IPS DF 4.7 (cell line): Measurements from ENCODE around the gene BPIFB4.
A peak's percentile ranks its signal among the peaks of the same experiment; 100 is the strongest.
"Not testable (repeated sequence)": the region's sequence is repeated elsewhere in the genome, so short reads cannot be mapped to it uniquely, and the experiment has no call there.

Source experiments
- DNase-seq: peaks from one replicate; pipeline ENCODE4 v3.0.0-alpha.2; 2013; ENCODE audit warnings: low spot score; ENCODE audit errors: extremely low read depth

Gene BPIFB4

DNA sequence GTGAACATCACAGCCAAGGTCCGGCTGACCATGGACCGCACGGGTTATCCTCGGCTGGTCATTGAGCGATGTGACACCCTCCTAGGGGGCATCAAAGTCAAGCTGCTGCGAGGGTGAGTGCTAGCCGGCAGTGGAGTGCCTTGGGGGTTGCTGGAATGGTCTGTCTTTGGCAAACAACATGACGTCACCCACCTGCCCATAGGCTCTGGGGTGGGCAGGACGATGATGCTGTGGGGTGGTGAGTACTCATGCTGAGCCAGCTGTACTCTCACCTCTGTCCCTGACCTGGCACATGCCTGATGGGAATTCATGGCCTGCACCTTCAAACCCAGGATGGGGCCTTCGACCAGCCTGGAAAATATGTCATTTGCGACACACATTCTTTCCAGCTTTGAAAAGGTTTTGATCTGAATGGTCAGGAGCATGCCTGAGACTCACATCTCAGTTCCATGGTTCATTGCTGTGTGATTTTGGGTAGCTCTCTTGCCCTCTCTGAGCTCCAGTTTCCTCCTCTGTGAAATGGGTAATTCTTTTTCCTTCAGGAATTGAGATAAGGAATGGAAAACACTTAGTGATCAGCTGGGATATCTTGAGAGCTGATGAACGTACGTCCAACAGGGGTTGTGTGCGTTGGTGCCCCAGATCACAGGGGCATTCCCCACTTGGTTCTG lies 6.7 kb downstream of the BPIFB4 start:
- no peak for DNase-seq

DNA sequence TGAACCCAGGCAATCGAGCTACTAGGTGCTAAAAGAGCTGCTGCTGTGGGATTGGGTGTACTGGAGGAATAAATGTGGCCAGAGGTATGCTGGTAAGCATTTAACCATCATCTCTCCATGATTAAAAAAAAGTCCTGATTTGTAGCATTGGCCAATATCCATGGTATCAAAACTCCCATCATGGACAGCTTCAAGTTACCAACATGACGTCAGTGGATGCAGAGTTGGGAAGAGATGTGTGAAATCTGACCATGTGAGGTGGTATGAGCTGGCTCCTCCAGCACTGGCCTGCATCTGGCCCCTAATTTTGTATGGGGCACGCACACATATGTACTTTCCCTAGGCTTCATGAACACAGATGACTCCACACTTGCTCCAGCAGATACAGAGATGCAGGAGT lies 11.7 kb downstream of the BPIFB4 start:
- no peak for DNase-seq

DNA sequence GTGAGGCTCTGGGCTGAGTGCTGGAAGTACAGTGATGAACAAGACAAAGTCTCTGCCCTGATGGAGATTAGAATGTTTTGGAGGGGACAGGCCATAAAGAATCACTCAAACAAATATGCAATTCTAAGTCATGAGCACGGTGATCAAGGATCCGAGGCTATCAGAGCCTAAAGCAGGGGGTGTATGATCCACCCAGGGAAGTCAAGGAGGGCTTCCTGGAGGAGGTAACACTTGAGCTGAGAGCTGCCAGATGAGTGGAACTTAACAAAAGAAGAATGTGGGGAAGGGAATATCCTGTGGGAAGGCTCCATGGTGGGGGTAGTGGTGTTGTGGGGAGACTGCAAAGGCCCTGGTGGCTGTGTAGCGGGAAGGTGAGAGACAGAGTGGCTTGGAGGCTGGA lies 12.2 kb downstream of the BPIFB4 start:
- no peak for DNase-seq

DNA sequence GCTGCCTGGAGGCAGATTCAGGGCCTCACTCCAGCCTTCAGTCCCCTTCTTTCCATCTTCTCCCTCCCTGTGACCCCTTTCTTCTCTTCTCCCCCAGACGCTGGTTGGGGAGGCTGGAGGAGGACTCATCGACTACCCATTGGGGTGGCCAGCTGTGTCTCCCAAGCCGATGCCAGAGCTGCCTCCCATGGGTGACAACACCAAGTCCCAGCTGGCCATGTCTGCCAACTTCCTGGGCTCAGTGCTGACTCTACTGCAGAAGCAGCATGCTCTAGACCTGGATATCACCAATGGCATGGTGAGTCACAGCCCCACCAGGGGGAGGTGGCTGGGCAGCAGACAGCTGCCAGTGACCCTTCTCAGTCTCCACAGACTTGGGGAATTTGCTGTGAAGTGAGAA lies 12.9 kb downstream of the BPIFB4 start:
- no peak for DNase-seq

DNA sequence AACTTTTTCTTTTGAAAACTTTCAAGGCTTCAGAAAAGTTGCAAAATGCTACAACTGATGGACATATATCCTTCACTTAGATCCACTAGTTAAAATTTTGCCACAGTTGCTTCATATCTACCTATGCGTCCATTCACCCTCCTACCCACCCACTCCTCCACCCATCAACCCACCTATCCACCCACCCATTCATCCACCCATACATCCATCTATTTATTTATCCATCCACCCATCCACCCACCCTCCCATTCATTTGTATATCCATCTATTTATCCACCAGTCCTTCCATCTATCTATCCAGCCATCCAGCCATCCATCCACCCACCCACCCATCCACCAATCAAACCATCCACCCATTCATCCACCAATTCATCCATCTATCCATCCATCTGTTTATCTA lies 13.6 kb downstream of the BPIFB4 start:
- DNase-seq = no peak

DNA sequence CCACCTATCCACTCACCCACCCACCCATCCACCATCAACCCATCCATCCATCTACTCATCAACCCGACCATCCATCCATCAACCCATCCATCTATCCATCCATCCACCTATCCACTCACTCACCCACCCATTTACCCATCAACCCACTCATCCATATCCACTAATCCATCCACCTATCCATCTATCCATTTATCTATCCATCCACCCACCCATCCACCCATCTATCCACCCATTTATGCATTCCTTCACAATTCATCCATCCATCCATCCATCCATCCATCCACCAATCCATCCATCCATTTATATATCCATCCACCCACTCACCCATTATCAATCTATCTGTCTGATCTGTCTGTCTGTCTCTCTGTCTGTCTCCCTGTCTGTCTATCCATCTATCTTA lies 14.1 kb downstream of the BPIFB4 start:
- no peak for DNase-seq

DNA sequence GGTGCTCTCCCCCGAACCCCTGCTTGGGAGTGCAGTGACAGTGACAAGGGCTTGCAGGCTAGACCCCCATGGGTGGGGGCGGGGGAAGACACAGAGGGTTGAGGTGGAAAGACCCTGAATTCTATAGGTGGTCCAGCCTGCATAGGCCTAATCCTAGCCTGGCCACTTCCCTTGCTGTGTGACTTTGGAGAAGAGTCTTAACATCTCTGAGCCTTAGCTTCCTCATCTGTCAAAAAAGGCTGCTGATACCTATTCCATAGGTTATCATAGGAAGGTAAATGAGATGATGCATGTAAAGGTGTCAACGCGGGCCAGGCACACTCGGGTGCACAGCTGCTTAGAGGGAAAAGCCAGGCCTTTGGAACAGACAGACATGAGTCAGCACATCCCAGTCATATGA lies 15.8 kb downstream of the BPIFB4 start:
- DNase-seq = no peak

DNA sequence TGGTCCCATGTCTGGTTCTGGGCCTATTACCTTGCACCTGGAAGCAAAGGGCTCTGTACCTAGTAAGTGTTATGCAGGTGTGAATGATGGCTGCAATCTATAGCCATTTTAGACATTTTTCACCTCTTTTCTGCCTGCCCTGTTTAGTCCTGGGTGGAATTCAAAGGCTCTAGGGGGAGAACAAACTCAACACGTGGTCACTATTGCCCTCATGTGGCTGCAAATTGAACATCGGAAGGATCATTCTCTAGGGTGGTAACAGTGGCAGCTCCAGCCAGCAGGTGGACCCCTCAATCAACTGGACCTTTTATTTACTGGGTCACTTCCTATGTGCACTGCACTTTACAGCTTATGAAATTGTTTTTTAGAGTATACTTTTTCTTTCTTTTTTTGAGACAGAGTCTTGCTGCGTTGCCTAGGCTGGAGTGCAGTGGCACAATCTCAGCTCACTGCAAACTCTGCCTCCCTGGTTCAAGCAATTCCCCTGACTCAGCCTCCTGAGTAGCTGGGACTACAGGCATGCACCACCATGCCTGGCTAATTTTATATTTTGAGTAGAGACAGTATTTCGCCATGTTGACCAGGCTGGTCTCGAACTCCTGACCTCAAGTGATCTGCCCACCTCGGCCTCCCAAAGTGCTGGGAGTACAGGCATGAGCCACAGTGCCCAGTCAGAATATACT lies 16.6 kb downstream of the BPIFB4 start:
- DNase-seq = peak; percentile 58

DNA sequence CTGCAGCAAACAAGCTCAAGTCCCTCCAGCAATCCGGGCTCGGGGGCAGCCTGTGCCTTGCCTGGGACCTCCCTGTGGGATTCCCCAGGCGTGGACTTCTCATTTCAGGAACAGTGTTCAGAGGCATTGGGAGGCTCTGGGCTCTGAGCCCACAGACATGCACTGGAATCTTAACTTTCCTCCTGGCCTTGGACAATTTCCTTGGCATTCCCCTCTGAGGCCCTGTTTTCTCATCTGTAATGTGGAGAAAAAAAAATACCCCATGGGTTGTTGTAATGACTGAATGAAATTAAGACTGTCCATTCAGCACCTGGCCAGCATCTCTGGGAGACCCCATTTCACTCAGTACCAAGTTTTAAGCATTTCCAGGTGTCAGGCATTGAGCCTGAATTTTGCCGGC lies 17.6 kb downstream of the BPIFB4 start:
- no peak for DNase-seq

DNA sequence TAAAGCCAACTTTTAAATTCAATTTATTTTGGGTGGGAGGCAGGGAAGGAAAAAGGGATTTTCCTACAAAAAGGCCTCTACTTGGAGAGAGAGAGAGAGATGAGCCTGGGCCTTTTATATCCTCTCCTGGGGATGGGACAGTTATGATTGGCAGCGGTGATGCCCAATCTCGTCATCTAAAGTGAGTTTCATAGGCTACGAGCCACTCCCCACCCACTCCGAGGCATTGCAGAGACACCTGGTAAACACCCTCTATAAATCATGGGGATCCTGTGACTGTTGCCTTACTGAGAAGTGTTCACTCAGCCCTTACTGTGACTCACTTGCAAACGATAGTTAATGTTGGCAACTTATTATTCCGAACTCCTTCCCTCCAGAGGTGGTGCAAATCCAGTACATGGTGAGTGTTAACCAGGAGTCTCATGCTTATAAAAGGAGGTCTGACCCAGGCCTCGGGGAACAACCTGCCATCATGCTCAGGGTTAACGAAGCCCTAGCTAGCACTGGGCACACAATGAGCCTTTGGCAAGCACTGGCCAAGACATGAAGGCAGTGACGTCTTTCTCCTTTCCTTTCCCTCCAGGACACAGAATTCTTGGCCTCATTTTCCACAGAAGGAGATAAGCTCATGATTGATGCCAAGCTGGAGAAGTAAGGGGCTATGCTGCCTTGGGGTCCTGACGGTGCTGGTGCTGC lies 20.5 kb downstream of the BPIFB4 start:
- no peak for DNase-seq

DNA sequence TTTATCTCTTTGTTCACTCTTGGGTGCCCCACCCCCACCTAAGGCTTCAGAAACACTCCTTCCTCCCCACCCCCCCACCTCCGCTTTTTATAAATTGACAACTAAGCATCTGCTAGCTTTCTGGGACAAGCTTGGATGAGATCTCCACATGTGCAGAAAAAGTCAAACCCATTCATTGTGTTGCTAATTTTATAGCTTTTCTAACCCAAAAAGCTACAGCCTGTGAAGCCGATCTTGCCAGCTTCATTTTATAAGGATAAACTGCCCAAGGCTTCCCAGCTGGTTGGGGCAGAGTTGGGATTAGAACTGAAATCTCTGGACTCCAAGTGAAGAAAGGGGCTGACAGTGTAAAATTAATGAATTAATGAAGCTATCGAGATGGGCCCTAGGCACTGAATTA lies 24.1 kb downstream of the BPIFB4 start:
- no peak for DNase-seq

DNA sequence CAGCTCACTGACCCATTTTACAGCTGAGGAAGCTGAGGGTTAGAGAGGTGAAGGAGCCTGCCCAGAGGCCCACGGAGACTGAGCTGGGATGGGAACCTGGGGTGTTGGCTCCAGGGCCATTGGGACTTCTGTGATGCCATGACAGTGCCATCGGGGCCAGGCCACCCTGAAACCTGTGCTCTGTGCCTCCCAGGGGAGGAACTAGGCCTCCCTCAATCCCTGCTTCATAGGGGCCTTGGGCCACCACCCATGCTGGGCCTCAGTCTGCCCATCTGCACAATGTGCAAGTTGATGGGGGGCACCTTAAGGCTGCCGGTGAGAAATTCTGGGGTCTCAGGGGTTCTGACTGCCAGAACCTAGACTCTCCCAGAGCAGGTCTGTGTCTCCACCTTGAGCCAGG lies 24.9 kb downstream of the BPIFB4 start:
- DNase-seq = no peak

DNA sequence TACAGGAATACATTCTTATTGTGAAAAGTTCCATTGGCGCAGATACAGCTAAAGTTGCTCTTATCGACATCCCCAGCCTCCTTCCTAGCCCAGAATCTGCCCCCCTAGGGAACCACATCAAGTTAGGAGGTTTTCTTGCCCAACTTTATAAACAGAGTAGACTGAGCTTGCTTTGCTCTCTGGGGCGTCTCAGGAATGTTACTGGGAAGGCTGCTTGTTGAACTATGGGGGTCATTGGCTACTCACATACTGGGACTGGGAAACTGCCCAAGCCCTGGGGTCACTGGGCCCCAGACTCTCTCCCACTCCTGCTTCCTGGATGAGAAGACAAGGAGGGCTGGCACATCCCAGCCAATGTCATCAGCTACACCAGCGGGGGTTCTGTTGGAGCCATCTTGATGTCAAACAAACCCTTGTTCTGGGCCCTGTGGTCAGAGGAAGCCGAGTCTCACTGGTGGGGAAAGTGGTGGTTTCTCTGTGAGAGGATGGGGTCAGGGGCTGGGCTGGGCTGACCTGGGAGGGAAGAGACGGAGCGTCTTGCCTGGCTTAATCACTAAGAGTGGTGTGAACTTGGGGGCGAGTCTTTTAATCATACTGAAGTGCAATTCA lies 26.0 kb downstream of the BPIFB4 start:
- DNase-seq = no peak

DNA sequence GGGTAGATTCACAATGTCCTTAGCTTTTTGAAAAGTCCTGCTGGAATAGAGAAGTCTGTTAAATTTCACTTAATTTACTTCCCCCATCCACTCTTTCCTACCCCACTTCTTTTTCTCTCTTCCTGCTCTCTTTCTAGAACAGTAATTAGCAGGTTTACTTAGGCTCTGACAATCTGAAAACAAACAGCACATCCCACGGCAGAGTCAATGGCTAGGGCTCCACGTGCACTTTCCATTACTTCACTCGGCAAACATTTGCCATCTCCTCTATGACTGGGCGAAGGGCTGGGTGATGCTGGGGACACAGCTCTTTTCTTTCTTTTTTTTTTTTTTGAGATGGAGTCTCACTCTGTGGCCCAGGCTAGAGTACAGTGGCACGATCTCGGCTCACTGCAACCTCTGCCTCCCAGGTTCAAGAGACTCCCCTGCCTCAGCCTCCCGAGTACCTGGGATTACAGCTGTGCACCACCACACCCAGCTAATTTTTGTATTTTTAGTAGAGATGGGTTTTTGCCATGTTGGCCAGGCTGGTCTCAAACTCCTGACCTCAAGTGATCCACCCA lies 26.7 kb downstream of the BPIFB4 start:
- DNase-seq = not testable (repeated sequence)

DNA sequence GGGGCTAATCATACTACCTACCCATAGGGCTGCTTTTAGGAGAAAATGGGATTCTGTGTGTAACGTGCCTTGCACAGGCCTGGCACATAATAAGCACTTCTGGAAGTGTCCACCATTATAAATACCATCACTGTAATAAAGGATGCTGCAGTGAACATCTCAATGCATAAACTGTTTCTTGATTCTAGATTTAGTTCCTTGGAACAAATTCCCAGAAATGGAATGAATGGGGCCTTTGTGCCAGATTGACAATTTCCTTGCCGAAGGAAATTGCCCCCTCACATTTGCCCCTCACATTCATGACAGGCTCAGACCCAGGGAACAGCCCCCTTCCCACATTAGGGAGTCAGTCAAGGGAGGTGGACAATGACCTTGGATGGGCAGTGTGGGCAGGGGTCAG lies 29.2 kb downstream of the BPIFB4 start:
- no peak for DNase-seq

DNA sequence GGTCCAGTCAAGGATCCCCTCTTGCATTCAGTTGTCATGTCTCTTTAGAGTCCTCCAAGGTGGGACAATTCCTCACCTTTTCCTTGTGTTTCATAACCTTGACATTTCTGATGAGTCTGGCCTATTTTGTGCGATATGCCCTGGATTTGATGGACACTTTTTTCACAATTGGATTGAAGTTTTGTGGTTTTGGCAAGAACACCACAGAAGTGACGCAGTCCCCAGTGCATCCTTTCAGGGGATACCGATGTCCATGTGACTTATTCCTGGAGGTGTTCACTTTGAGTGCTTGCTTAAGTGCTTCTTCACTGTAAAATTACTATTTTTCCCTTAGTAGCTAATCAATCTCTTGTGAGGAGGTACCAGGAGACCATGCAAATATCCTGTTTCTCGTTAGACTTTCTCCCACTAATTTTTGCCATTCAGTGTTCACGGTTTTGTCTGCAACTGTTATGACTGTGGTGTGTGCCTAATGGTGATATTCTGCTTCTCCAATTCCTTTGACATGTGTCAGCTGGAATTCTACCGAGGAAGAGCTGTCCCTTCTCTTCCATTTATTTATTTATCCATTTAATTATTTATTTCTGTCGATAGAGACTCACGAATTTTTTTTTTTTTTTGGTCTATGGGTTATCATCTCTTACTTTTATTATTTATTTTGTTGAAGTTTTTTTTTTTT lies 30.8 kb downstream of the BPIFB4 start:
- DNase-seq = no peak

DNA sequence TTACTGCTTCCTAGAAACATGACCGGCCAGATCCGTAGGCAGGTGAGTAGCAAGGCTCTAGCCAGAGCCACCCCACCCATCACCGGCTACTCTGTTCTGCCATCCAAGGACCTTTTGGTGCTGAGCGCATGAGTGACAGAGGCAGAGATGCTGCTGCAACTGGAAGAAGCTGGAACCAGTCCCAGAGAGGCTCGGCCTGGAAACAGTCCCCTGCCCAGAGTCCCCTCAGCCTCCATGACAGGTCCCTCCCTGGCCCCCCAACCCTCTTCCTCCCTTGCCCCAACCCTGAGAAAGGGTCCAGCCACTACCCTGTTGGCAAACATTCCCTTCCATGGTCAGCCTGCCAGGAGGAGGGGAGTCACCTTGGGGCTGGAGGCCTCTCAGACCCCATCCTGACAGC lies 31.9 kb downstream of the BPIFB4 start:
- no peak for DNase-seq

DNA sequence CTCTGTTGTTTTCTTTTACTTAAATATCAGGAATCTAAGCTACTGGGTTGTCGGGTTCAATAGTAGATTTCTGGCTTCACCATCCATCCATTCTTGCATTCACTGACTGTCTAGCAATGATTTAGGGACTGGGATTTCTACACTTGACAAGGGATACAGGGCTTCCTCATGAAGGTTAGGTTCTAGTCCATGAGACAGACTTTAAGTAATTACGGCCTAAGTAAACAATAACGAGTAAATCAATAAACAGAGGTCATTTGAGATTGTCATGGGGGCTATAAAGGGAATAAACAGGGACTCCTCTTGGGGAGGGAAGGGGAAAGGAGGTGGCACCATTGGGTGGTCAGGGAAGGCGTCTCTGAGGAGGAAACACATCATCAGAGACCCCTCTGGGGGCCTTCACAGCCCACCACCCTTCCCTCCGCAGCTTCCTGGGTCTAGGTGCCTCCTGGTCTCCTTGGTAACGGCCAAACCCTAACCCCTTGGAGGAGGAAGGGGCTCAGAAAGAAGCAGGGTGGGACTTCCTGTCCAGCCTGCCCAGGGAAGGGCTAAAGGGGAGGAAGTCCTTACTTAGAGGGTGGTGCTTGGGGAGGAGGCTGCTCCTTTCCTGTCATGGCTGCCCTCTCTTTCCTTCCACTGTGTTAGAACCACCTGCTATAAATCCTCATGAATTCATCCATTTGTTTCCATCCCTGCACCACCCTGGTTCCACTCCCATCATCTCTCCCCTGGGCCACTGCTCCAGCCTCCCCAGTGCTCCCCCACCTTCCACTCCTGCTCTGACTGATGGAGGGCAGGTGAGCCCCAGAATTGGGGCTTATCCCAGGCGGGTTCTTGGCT lies 33.3 kb downstream of the BPIFB4 start:
- no peak for DNase-seq

DNA sequence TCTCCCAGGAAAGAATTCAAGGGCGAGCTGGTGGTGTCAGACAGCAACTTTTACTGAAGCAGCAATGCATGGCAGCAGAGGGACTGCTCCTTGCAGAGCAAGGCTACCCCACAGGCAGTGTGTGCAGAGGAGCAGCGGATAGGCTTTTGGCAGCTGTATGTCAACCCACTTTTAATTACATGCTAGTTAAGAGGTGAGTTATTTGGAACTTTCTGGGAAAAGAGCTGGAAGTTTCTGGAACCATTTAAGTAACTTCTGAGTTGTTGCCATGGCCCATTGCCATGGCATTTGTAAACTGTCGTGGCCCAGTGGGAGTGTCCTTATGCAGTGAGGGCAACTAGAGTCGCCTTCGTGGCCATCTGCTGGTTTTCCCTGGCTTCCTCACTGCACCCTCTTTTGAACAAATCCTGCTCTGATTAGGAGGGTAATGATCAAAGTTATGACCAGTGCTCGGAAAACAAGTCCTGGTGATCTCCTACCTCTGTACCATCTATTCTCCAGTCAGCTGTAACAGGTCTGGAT lies 34.0 kb downstream of the BPIFB4 start:
- no peak for DNase-seq

DNA sequence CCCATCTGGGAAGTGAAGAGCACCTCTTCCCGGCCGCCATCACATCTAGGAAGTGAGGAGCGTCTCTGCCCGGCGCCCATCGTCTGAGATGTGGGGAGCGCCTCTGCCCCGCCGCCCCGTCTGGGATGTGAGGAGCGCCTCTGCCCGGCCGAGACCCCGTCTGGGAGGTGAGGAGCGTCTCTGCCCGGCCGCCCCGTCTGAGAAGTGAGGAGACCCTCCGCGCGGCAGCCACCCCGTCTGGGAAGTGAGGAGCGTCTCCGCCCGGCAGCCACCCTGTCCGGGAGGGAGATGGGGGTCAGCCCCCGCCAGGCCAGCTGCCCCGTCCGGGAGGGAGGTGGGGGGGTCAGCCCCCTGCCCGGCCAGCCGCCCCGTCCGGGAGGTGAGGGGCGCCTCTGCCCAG lies 36.1 kb downstream of the BPIFB4 start:
- DNase-seq = not testable (repeated sequence)
